Glutamatergic neuron (in vitro differentiated cells): ENCODE results near the gene BMPR1B. TPM values are rescaled to one million over a fixed set of nuclear protein-coding genes. Genes with fewer than 3 reads are reported as not detected.

Experiments used
- DNase-seq: peaks from one replicate; pipeline ENCODE4 v3.0.0; 2022
- H3K27ac Mint-ChIP-seq: one replicate; pipeline ENCODE4 v1.8.0; 2020; ENCODE audit warnings: mild to moderate bottlenecking, mixed read lengths, inconsistent platforms; ENCODE audit not compliant: unreplicated experiment
- H3K27me3 Mint-ChIP-seq: one replicate; pipeline ENCODE4 v1.8.0; 2020; ENCODE audit warnings: mild to moderate bottlenecking, moderate library complexity, mixed read lengths, inconsistent platforms; ENCODE audit not compliant: unreplicated experiment
- H3K36me3 Mint-ChIP-seq: one replicate; pipeline ENCODE4 v1.8.0; 2020; ENCODE audit warnings: mild to moderate bottlenecking, mixed read lengths, inconsistent platforms; ENCODE audit not compliant: unreplicated experiment
- H3K4me1 Mint-ChIP-seq: one replicate; pipeline ENCODE4 v1.8.0; 2020; ENCODE audit warnings: mild to moderate bottlenecking, low read depth, mixed read lengths, inconsistent platforms; ENCODE audit not compliant: unreplicated experiment
- H3K4me3 Mint-ChIP-seq: one replicate; pipeline ENCODE4 v1.8.0; 2020; ENCODE audit warnings: mild to moderate bottlenecking, mixed read lengths, inconsistent platforms; ENCODE audit not compliant: unreplicated experiment
- H3K9me3 Mint-ChIP-seq: one replicate; pipeline ENCODE4 v1.8.0; 2020; ENCODE audit warnings: mild to moderate bottlenecking, moderate library complexity, mixed read lengths, inconsistent platforms; ENCODE audit not compliant: unreplicated experiment
- total RNA-seq: library from RNA; stranded (reverse); fragmentation: NEBNext Ultra II Directional; extraction: Animal tissue kit (Norgen Biotek cat#: 25700); gene quantifications from one replicate; pipeline ENCODE4 v1.2.1, GENCODE V29; 2021; ENCODE audit not compliant: unreplicated experiment
- TF ChIP-seq, protein P1 (sequence below): fragments of 200-600 bp; sonication (generic); IDR thresholded peaks from one replicate; pipeline ENCODE4 v1.5.0; 2021; ENCODE audit not compliant: partially characterized antibody, unreplicated experiment

Gene BMPR1B
- total RNA-seq, 1 donor from 2014 or later = 2.4 TPM

DNA sequence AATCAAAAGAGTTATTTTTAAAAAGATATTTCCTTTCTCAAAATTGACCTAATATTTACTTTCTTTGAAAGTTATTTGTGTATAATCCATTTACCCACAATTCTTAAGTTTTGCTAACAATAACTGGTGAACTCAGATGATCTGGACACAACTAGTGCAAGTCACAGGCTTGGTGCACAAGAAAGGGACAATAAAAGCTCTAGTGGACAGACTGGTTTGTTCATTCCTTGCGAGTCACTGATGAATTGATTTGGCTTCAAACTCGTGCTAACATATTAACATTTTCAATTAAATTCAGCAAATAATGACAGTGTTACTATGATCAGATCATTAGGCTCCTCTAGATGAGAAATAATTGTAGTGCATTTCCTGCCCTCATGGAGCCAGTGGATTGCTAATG is 169.2 kb downstream of the BMPR1B start:
- Mint-ChIP-seq H3K4me1 (peaks cover 9% of the 10 kb centered on the region), H3K4me3 (no peak overlapping the region), H3K27me3 (no peaks in the 10 kb centered on the region), H3K27ac (no peak overlapping the region), H3K9me3 (no peaks in the 10 kb centered on the region), H3K36me3 (no peaks in the 10 kb centered on the region)
- DNase-seq = no peak
- TF ChIP-seq, protein P1, sequence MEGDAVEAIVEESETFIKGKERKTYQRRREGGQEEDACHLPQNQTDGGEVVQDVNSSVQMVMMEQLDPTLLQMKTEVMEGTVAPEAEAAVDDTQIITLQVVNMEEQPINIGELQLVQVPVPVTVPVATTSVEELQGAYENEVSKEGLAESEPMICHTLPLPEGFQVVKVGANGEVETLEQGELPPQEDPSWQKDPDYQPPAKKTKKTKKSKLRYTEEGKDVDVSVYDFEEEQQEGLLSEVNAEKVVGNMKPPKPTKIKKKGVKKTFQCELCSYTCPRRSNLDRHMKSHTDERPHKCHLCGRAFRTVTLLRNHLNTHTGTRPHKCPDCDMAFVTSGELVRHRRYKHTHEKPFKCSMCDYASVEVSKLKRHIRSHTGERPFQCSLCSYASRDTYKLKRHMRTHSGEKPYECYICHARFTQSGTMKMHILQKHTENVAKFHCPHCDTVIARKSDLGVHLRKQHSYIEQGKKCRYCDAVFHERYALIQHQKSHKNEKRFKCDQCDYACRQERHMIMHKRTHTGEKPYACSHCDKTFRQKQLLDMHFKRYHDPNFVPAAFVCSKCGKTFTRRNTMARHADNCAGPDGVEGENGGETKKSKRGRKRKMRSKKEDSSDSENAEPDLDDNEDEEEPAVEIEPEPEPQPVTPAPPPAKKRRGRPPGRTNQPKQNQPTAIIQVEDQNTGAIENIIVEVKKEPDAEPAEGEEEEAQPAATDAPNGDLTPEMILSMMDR = no peak

DNA sequence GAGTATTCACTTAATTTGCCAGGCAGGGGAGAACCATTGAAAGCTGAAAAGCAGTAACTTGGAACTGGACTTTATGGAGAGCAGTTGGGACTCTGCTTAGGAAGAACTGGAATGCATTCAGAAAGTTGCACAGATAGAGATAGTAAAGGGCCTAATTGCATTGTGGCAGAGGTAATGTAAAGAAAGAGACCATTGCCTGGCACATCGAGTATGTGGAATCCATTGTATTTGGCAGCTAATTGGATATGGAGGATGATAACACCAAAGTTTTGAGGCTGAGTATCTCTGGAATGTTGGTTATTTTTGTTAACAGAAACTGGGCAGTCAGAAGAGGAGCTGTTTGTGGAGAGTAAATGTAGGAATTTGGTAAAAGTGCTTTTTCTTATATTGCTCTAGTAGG is 169.9 kb downstream of the BMPR1B start:
- H3K4me1 Mint-ChIP-seq = peaks cover 9% of the 10 kb centered on the region
- no peak overlapping the region for H3K27ac Mint-ChIP-seq
- no peaks in the 10 kb centered on the region for H3K36me3 Mint-ChIP-seq
- H3K4me3 Mint-ChIP-seq = no peak overlapping the region
- no peaks in the 10 kb centered on the region for H3K9me3 Mint-ChIP-seq
- no peak for DNase-seq
- TF ChIP-seq, protein P1 = no peak
- no peaks in the 10 kb centered on the region for H3K27me3 Mint-ChIP-seq

DNA sequence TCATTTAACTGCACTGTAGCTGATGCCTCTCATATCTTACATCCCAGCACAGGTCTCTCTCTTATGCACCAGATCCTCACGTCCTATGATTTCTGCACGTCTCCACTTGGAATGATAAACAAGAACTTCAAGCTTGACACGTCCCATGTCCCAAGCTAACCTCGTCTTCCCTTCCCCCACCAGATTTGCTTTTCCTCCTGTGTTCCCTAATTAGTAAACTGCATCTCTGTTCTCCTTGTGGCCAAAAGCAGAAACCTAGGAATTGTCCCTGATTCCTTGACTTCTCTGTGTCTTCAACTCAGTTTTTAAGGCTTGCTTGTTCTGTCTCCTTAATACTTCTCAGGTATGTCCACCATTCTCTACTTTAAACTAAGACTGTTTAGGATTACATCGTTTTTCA is 171.9 kb downstream of the BMPR1B start:
- Mint-ChIP-seq H3K27ac (no peak overlapping the region), H3K9me3 (no peaks in the 10 kb centered on the region), H3K4me3 (no peak overlapping the region), H3K4me1 (peaks cover 9% of the 10 kb centered on the region), H3K36me3 (no peaks in the 10 kb centered on the region), H3K27me3 (no peaks in the 10 kb centered on the region)
- TF ChIP-seq, protein P1 = no peak
- DNase-seq = no peak

DNA sequence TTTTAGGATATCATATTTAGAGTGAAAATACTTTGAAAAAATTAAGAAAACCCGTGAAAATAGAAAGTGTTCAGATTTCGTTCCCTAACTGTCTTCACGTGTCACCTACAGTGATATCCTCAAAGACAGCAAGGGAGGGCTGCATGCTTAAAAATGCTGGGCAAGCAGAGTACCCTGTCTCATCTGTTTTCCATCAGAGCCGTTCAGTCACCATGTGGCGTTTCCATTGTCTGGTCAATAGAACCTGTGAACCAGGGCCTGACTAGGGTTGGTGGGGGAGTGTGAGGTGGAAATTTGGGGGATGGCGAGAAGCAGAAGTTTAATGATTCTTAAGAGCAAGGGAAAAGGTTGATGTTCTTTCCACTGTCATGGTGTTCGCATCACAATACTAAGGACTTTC is 173.9 kb downstream of the BMPR1B start:
- Mint-ChIP-seq H3K36me3 (no peaks in the 10 kb centered on the region), H3K9me3 (no peaks in the 10 kb centered on the region), H3K4me1 (peaks cover 7% of the 10 kb centered on the region), H3K27ac (peak overlapping the region; percentile 15), H3K27me3 (no peaks in the 10 kb centered on the region), H3K4me3 (no peak overlapping the region)
- TF ChIP-seq, protein P1 = no peak
- DNase-seq = no peak

DNA sequence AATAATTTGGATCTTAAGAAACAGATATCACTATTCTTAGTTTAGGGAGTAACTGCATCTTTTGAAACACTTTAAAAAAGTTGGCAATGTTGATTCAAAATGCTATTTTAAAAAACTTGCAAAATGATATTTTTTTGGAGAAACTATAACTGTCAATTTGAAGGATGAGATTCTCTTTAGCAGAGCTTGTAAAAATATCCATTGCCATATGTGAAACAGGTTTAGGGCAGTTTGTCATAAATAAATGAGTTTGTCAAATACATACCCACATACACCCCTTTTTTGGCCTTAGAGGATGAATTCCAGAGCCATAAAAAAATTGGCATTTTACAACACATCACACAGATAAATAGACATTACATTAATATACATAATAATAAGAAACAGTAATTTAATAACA is 174.6 kb downstream of the BMPR1B start:
- no peak for DNase-seq
- Mint-ChIP-seq H3K27ac (no peak overlapping the region), H3K4me1 (peaks cover 7% of the 10 kb centered on the region), H3K4me3 (no peak overlapping the region), H3K36me3 (no peaks in the 10 kb centered on the region), H3K27me3 (no peaks in the 10 kb centered on the region), H3K9me3 (no peaks in the 10 kb centered on the region)
- TF ChIP-seq, protein P1 = no peak
